Right lobe of liver (tissue), 6 donors: ENCODE results near the gene SPAG5. TPM values are rescaled to one million over a fixed set of nuclear protein-coding genes. Genes with fewer than 3 reads are reported as not detected.

Experiments used
- ATAC-seq, 4 donors: fragments of 200-7000 bp; cut with Tn5 transposase; one replicate each; pipeline ENCODE4 v1.9.1; 2020; ENCODE audit warnings: mild to moderate bottlenecking in 4 of 4, moderate library complexity in 4 of 4
- DNase-seq, 3 donors: peaks; one replicate each; pipeline ENCODE4 v3.0.0-alpha.2; 2020
- H3K27ac ChIP-seq, 3 donors: fragments of 200-600 bp; one replicate each; pipeline ENCODE4 v1.8.0; 2022
- H3K27me3 ChIP-seq, 2 donors: fragments of 200-600 bp; one replicate each; pipeline ENCODE4 v1.8.0; 2022
- H3K36me3 ChIP-seq, 4 donors: fragments of 200-600 bp; sonication (generic) in 1 of 4; one replicate each; pipeline versions ENCODE4 v1.5.1 to v1.8.0; 2017 to 2022; ENCODE audit warnings: control low read depth in 1 of 4
- H3K4me1 ChIP-seq, 4 donors: fragments of 200-600 bp; sonication (generic) in 1 of 4; one replicate each; pipeline versions ENCODE4 v1.5.1 to v1.8.0; 2017 to 2022; ENCODE audit warnings: control low read depth in 1 of 4
- H3K4me3 ChIP-seq, 3 donors: fragments of 200-600 bp; one replicate each; pipeline ENCODE4 v1.8.0; 2022
- H3K9me3 ChIP-seq, 4 donors: fragments of 200-600 bp; sonication (generic) in 1 of 4; one replicate each; pipeline versions ENCODE4 v1.5.1 to v1.8.0; 2017 to 2022; ENCODE audit warnings: control low read depth in 1 of 4
- CTCF ChIP-seq, 4 donors: fragments of 200-600 bp in 3 of 4; fragments of 450-650 bp in 1 of 4; IDR thresholded peaks; one replicate each; pipeline versions ENCODE4 v1.5.1 to v1.8.0; 2016 to 2022; ENCODE audit warnings: antibody characterized with exemption in 4 of 4, mild to moderate bottlenecking in 2 of 4
- POLR2A ChIP-seq: fragments of 450-650 bp; IDR thresholded peaks from one replicate; pipeline ENCODE4 v1.6.1; 2017; ENCODE audit warnings: antibody characterized with exemption, mild to moderate bottlenecking
- WGBS: methylation state at CpG from one replicate; pipeline ENCODE4 v1.1.6; 2018; ENCODE audit warnings: low coverage, low lambda C conversion rate; ENCODE audit not compliant: insufficient coverage; ENCODE audit errors: missing lambda C conversion rate; 5-methylcytosine and 5-hydroxymethylcytosine counted together
- intact Hi-C, 2 donors: fragments of 100-400 bp; cut with DNase I; formaldehyde crosslinking; loops; one replicate each; pipeline versions ENCODE4 v1.11.2 to v1.14.1; 2022
- total RNA-seq, 6 experiments: library from RNA; depleted of rRNA in 2 of 6; stranded (reverse); fragments of >200 nt in 2 of 6; fragmentation: NEBNext Ultra II Directional in 3 of 6; extraction: Animal tissue kit (Norgen Biotek cat#: 25700) in 3 of 6; gene quantifications; one replicate each; pipeline versions ENCODE4 v1.1.0 to v1.2.4, GENCODE V29; 2016 to 2023
- donor health status: DM: no; HTN: yes; CAD: no.
- donor health status: DM: no; HTN: no; CAD: no.
- donor health status: DM: no; HTN: no; CAD: no.
- donor health status: DM: no; HTN: yes; CAD: no.
- donor health status: DM: no; HTN: yes; CAD: no.

SPAG5 gene
- total RNA-seq, 6 experiments from 2014 or later: 8.4 to 14.1 (median 11.3) TPM

- H3K4me3 ChIP-seq: no peak overlapping the region
- WGBS: 41% methylated on average over 2 of the region's 2 CpGs
- TF ChIP-seq CTCF (IDR thresholded peaks at IDR 0.05) (no peak), POLR2A (no peak)
- DNase-seq (no peak), ATAC-seq (peak; percentile 58 to 72 (median 66))
- H3K27ac ChIP-seq: peak overlapping the region in 2 of 3 donors; percentile 24 to 62
- H3K9me3 ChIP-seq: no peaks in the 10 kb centered on the region
- intact Hi-C loops: no loop called here
- peaks cover 21 to 75% (median 39%) of the 10 kb centered on the region in 4 donors for H3K36me3 ChIP-seq
- no peaks in the 10 kb centered on the region for H3K27me3 ChIP-seq
- peaks cover 0 to 45% (median 19%) of the 10 kb centered on the region in 4 donors for H3K4me1 ChIP-seq
Measured at GRCh38 chr17:28620010-28620409, 21.2 kb upstream of the SPAG5 start.

- H3K4me1 ChIP-seq: peaks cover 0 to 29% (median 12%) of the 10 kb centered on the region in 4 donors
- DNase-seq (no peak), ATAC-seq (no peak)
- H3K27ac ChIP-seq: no peak overlapping the region
- H3K9me3 ChIP-seq: no peaks in the 10 kb centered on the region
- no peak overlapping the region for H3K4me3 ChIP-seq
- intact Hi-C loops: loop anchor here in 1 of 2 donors (5.0 kb wide), 1 partner anchor 71 kb away; no protein-coding TSS in a partner anchor
- TF ChIP-seq CTCF (IDR thresholded peaks at IDR 0.05): no peak
- WGBS: 78% methylated on average over 3 of the region's 3 CpGs
- H3K36me3 ChIP-seq: peaks cover 21 to 82% (median 41%) of the 10 kb centered on the region in 4 donors
- no peaks in the 10 kb centered on the region for H3K27me3 ChIP-seq
Measured at GRCh38 chr17:28618464-28618863, 19.6 kb upstream of the SPAG5 start.

GRCh38 chr17:28616281-28616680, 17.5 kb upstream of the SPAG5 start:
- no peak for TF ChIP-seq CTCF (IDR thresholded peaks at IDR 0.05)
- no peak for TF ChIP-seq POLR2A
- Histone ChIP-seq H3K27me3 (no peaks in the 10 kb centered on the region), H3K36me3 (peaks cover 16 to 67% (median 33%) of the 10 kb centered on the region in 4 donors), H3K9me3 (no peaks in the 10 kb centered on the region), H3K4me1 (peaks cover 0 to 14% (median 7%) of the 10 kb centered on the region in 4 donors), H3K4me3 (no peak overlapping the region), H3K27ac (no peak overlapping the region)
- WGBS: 71% methylated on average over 6 of the region's 7 CpGs
- intact Hi-C loops: loop anchor here in 1 of 2 donors (5.0 kb wide), 1 partner anchor 69 kb away; no protein-coding TSS in a partner anchor
- ATAC-seq (no peak), DNase-seq (no peak)

GRCh38 chr17:28615260-28615940, 16.6 kb upstream of the SPAG5 start:
- no peaks in the 10 kb centered on the region for H3K9me3 ChIP-seq
- ATAC-seq: no peak
- H3K4me1 ChIP-seq: peaks cover 0 to 10% (median 4%) of the 10 kb centered on the region in 4 donors
- TF ChIP-seq CTCF (IDR thresholded peaks at IDR 0.05): no peak
- TF ChIP-seq POLR2A: no peak
- 91% methylated on average over 4 of the region's 4 CpGs for WGBS
- H3K36me3 ChIP-seq: peaks cover 16 to 58% (median 32%) of the 10 kb centered on the region in 4 donors
- no peaks in the 10 kb centered on the region for H3K27me3 ChIP-seq
- intact Hi-C loops: loop anchor here in 1 of 2 donors (5.0 kb wide), 1 partner anchor 68 kb away; no protein-coding TSS in a partner anchor
- no peak overlapping the region for H3K4me3 ChIP-seq
- H3K27ac ChIP-seq: no peak overlapping the region
- DNase-seq: no peak
